D721Med (cell line): ENCODE results near the gene GNPTAB.
"Not testable (repeated sequence)": the region's sequence is repeated elsewhere in the genome, so short reads cannot be mapped to it uniquely, and the experiment has no call there.

ENCODE experiments used
- DNase-seq: peaks from one replicate; pipeline ENCODE4 v3.0.0; 2011; ENCODE audit warnings: low spot score; ENCODE audit not compliant: insufficient read length
- FAIRE-seq: peaks from 2 replicates; lab custom pipeline; 2011; peaks lifted over from hg19 to GRCh38; lab: Jason Lieb, UNC
- TF ChIP-seq, protein P1 (sequence below): IDR thresholded peaks from 2 replicates; pipeline ENCODE4 v1.5.1; 2012; ENCODE audit warnings: mild to moderate bottlenecking, control low read depth; ENCODE audit not compliant: insufficient read depth; ENCODE audit errors: missing control alignments

The GNPTAB gene

DNA sequence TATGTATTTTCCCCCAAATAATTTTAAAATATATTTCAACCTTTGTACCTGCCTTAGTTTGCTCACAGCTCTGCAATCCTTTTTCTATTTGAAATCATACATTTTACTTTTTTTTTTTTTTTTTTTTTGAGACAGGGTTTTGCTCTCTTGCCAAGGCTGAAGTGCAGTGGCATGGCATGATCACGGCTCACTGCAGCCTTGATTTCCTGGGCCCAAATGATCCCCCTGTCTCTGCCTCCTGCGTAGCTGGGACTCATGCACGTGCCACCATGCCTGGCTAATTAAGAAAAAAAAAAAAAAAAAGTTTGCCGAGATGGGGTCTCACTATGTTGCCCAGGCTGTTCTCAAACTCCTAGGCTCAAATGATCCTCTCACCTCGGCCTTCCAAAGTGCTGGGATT lies 90.2 kb downstream of the GNPTAB start:
- FAIRE-seq, result no peak
- TF ChIP-seq, protein P1, sequence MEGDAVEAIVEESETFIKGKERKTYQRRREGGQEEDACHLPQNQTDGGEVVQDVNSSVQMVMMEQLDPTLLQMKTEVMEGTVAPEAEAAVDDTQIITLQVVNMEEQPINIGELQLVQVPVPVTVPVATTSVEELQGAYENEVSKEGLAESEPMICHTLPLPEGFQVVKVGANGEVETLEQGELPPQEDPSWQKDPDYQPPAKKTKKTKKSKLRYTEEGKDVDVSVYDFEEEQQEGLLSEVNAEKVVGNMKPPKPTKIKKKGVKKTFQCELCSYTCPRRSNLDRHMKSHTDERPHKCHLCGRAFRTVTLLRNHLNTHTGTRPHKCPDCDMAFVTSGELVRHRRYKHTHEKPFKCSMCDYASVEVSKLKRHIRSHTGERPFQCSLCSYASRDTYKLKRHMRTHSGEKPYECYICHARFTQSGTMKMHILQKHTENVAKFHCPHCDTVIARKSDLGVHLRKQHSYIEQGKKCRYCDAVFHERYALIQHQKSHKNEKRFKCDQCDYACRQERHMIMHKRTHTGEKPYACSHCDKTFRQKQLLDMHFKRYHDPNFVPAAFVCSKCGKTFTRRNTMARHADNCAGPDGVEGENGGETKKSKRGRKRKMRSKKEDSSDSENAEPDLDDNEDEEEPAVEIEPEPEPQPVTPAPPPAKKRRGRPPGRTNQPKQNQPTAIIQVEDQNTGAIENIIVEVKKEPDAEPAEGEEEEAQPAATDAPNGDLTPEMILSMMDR, result no peak
- no peak for DNase-seq

DNA sequence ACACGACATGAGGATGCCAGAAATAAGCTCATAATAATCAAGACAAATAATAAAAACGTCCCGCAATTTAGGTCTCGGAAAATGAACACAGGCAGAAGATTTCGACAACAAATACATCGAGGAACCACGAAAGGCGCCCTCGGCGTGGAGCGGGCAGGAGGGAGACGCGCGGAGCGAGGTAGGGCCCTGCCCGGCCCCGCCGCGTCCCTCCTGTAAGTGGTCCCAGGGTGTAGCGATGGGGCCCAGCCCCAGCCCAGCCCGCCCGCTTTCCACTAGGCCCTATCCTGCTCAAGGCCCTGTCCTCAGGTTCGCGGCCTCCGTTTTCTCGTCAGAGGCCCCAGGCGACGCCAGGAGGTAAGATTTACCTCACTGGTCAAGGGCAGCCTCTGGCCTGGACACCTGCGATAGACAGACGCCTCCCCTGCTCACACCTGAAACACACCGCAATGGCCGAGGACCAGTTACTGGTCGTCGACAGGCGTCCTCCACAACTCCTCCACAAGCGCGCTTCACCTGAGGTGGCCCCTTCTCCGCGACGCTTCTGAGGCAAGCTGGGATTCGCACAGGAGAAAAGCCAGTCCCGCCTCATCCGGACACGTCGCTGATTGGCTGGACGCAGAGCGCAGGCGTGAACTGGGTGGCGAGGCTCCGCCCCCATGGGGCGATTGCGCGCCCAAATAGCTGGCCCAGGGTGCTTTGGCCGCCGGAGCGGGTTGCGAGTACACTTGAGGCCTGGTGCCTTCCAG lies 91.7 kb downstream of the GNPTAB start, which contains the start of gene SYCP3:
Gene SYCP3 (minus strand): TSS at position 543 of the 746 bp plus-strand sequence. CDS start 1,527 bp downstream, outside the sequence.
- no peak for FAIRE-seq
- TF ChIP-seq, protein P1, result no peak
- DNase-seq, result no peak

DNA sequence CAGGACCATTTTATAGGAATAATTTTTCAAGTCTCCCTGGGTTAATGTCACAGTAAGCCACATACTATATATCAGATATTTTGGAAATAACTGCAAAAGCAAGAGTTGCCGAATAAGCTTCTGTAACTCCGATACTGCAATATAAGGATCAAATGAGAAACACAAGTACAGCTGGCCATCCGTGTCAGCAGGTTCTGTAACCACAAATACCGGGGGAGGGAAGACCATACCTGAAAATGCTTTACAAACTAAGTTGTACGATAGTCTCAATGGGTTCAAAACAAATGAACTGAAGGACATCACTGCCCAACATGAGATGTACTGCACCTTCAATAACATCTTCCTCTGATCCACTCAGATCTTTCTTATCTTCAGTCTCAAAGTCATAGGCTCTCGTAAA lies 93.3 kb downstream of the GNPTAB start:
- TF ChIP-seq, protein P1, result no peak
- peak; percentile 25 for FAIRE-seq
- no peak for DNase-seq

DNA sequence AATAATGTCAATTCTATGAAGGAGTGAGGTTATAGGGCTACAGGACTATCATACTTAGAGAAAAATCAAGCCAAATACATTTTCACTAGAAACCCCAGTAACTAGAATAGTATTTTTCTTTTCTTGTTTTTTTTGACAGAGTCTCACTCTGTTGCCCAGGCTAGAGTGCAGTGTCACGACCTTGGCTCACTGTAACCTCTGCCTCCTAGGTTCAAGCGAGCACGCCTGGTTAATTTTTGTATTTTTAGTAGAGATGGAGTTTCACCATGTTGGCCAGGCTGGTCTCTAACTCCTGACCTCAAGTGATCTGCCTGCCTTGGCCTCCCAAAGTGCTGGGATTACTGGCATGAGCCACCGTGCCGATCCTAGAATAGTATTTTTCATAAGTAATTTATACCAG lies 96.3 kb downstream of the GNPTAB start:
- FAIRE-seq, DNase-seq: not testable (repeated sequence)

DNA sequence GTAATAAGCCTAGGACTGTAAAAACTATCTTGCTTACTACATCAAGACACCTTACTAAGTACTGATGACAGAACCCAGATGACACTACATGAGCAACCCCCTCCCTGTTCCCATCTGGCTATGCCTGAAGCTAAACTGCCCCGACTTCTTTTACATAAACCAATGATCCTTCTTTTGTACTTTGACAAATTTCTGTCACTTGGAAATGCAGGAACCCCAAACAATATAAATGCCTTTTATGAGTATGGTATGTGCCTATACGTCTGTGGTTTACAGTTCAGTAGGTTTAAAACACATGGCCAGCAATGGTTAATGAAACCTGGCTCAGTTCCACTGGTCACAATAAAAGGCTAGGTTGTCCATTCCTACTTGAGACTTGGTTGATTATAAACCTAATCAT lies 97.6 kb downstream of the GNPTAB start:
- DNase-seq, result no peak
- TF ChIP-seq, protein P1, result no peak
- FAIRE-seq, result no peak

DNA sequence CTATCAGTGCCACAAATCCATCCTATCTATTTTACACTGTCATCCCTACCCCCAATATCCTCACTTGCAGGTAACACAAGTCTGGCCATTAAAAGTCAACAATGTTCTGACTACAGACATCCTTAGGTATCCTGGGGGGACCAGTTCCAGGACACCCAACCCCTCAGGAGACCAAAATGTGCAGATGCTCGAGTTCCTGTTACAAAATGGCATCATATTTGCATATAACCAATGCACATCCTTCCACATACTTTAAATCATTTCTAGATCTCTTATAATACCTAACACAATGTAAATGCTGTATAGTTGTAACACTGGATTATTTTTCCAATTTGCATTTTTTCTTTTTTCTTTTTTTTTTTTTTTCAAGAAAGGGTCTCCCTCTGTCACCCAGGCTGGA lies 98.4 kb downstream of the GNPTAB start:
- TF ChIP-seq, protein P1, result no peak
- no peak for DNase-seq
- no peak for FAIRE-seq

DNA sequence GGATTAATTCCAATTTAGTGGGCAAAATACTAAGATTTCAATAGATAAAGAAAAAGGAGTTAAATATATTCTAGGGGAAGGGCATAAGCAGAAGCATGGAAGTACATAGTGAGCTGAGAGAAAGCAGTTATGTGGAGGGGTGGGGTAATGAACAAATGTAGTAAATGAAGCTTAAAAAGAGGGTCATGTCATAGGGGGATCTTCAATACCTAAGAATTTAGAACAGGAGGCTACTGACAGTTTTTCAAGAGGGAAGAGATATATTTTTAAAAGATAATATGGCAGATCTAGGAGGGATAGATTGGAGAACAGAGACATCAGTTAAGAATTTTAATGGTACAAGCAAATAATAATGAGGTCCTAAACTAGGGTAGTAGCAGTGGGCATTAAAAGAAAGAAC lies 100.9 kb downstream of the GNPTAB start:
- DNase-seq, result no peak
- no peak for FAIRE-seq
- TF ChIP-seq, protein P1, result no peak
